Measurements from ENCODE around the gene POU6F2. TPM values are rescaled to one million over a fixed set of nuclear protein-coding genes. Genes with fewer than 3 reads are reported as not detected.

Gene POU6F2
- polyA plus RNA-seq, 2 of the 4 experiments (the other 2 are of a cell fraction) = not detected

GRCh38 chr7:39099146-39099545 lies 121.4 kb downstream of the POU6F2 start (continued):
- no peak for TF ChIP-seq EHMT2 (IDR thresholded peaks at IDR 0.05; ENCODE audit: low read depth)

GRCh38 chr7:39100270-39100669 lies 122.6 kb downstream of the POU6F2 start:
- no peak for TF ChIP-seq CHD4 (IDR thresholded peaks at IDR 0.05; ENCODE audit: borderline replicate concordance)
- no peak for TF ChIP-seq EHMT2 (IDR thresholded peaks at IDR 0.05; ENCODE audit: low read depth)
- no peak for TF ChIP-seq BHLHE40 (IDR thresholded peaks at IDR 0.05; ENCODE audit: low read depth, low read length)
- TF ChIP-seq SREBF2 (IDR thresholded peaks at IDR 0.05) = no peak
- TF ChIP-seq ZFP36 (IDR thresholded peaks at IDR 0.05; ENCODE audit: borderline replicate concordance, partially characterized antibody) = no peak
- TF ChIP-seq ATOH8 (CRISPR knock-in tag; IDR thresholded peaks at IDR 0.05; ENCODE audit: low read depth) = no peak
- TF ChIP-seq POLR2AphosphoS2 (conservative IDR thresholded peaks at IDR 0.05; ENCODE audit: low read length) = no peak
- no peak for TF ChIP-seq TP53 (CRISPR knock-in tag; IDR thresholded peaks at IDR 0.05)
- TF ChIP-seq ESRRA (IDR thresholded peaks at IDR 0.05; ENCODE audit: borderline replicate concordance, low read length) = no peak
- TF ChIP-seq CBX2 (IDR thresholded peaks at IDR 0.05; ENCODE audit: borderline replicate concordance, low read depth) = no peak
- TF ChIP-seq FOSB (CRISPR knock-in tag; IDR thresholded peaks at IDR 0.05) = no peak
- no peak for TF ChIP-seq MAFK (IDR thresholded peaks at IDR 0.05; ENCODE audit: partially characterized antibody)
- TF ChIP-seq JUN (IDR thresholded peaks at IDR 0.05) = no peak
- TF ChIP-seq HOXB5 (CRISPR knock-in tag; IDR thresholded peaks at IDR 0.05) = no peak
- TF ChIP-seq HMGXB4 (CRISPR knock-in tag; IDR thresholded peaks at IDR 0.05; ENCODE audit: borderline replicate concordance) = no peak
- TF ChIP-seq RFX5 (IDR thresholded peaks at IDR 0.05) = no peak
- TF ChIP-seq EHF (CRISPR knock-in tag; IDR thresholded peaks at IDR 0.05) = no peak

GRCh38 chr7:39102234-39102633 lies 124.5 kb downstream of the POU6F2 start:
- ATAC-seq (no peak), DNase-seq (ENCODE audit: low read depth in 1 of 2, low spot score in 1 of 2) (no peak), FAIRE-seq (no peak)
- TF ChIP-seq HMGXB4 (CRISPR knock-in tag; IDR thresholded peaks at IDR 0.05; ENCODE audit: borderline replicate concordance) = no peak
- no peak for TF ChIP-seq CHD2 (IDR thresholded peaks at IDR 0.05; ENCODE audit: low read length, partially characterized antibody)
- no peak for TF ChIP-seq EHMT2 (IDR thresholded peaks at IDR 0.05; ENCODE audit: low read depth)
- WGBS (ENCODE audit: missing lambda C conversion rate) = 0% methylated on average over 2 of the region's 2 CpGs
- ChIA-PET CTCF (no interaction called here), POLR2A (no interaction called here)
- Histone ChIP-seq H3K27ac (no peak overlapping the region), H3K4me2 (no peak overlapping the region), H3K9me3 (no peaks in the 10 kb centered on the region), H3K4me3 (no peak overlapping the region), H3K4me1 (no peaks in the 10 kb centered on the region)

More at GRCh38 chr7:39100270-39100669, 122.6 kb downstream of the POU6F2 start:
- Histone ChIP-seq H3K4me3 (no peak overlapping the region), H3K9me3 (no peaks in the 10 kb centered on the region), H3K27ac (no peak overlapping the region), H3K4me2 (no peak overlapping the region), H3K4me1 (no peaks in the 10 kb centered on the region)
- 53% methylated on average over 2 of the region's 2 CpGs for WGBS (ENCODE audit: missing lambda C conversion rate)
- CTCF ChIA-PET = no interaction called here
- POLR2A ChIA-PET = no interaction called here
- peak; percentile 32 for FAIRE-seq
- no peak for ATAC-seq
- DNase-seq (ENCODE audit: low read depth in 1 of 2, low spot score in 1 of 2) = no peak

- 0% methylated on average over 1 of the region's 1 CpG for WGBS (ENCODE audit: missing lambda C conversion rate)
- H3K4me3 ChIP-seq = no peak overlapping the region
- FAIRE-seq (no peak), ATAC-seq (no peak), DNase-seq (ENCODE audit: low read depth in 1 of 2, low spot score in 1 of 2) (no peak)
- H3K4me2 ChIP-seq = no peak overlapping the region
- TF ChIP-seq PBX3 (IDR thresholded peaks at IDR 0.05) (no peak), POLR2A (IDR thresholded peaks at IDR 0.05; ENCODE audit: low read length) (no peak), HOXB5 (CRISPR knock-in tag; IDR thresholded peaks at IDR 0.05) (no peak), SMC3 (IDR thresholded peaks at IDR 0.05) (no peak), ELK1 (IDR thresholded peaks at IDR 0.05; ENCODE audit: low read depth, low read length) (no peak), EHMT2 (IDR thresholded peaks at IDR 0.05; ENCODE audit: low read depth) (no peak), HOXB13 (CRISPR knock-in tag; IDR thresholded peaks at IDR 0.05; ENCODE audit: low read depth) (no peak), EHF (CRISPR knock-in tag; IDR thresholded peaks at IDR 0.05) (no peak), ZC3H11A (IDR thresholded peaks at IDR 0.05) (no peak)
- no peaks in the 10 kb centered on the region for H3K4me1 ChIP-seq
- ChIA-PET CTCF (no interaction called here), POLR2A (no interaction called here)
- no peaks in the 10 kb centered on the region for H3K9me3 ChIP-seq
- no peak overlapping the region for H3K27ac ChIP-seq
These were observed 128.0 kb downstream of the POU6F2 start for GRCh38 chr7:39105720-39106119.
